ENCODE measurements around the gene ITGB6. TPM values are rescaled to one million over a fixed set of nuclear protein-coding genes. Genes with fewer than 3 reads are reported as not detected.
"Not testable (repeated sequence)": the region's sequence is repeated elsewhere in the genome, so short reads cannot be mapped to it uniquely, and the experiment has no call there.

The ITGB6 gene
- total RNA-seq, 1 donor from 2014 or later, result not detected

GRCh38 chr2:160139350-160139749 lies 60.7 kb downstream of the ITGB6 start:
- H3K9me3 Mint-ChIP-seq, result no peaks in the 10 kb centered on the region
- peaks cover 7% of the 10 kb centered on the region for H3K27me3 Mint-ChIP-seq (ENCODE audit: insufficient read depth)
- no peaks in the 10 kb centered on the region for H3K36me3 Mint-ChIP-seq (ENCODE audit: low read depth)

GRCh38 chr2:160138406-160138805 lies 61.7 kb downstream of the ITGB6 start:
- DNase-seq (ENCODE audit: low spot score), result no peak
- Mint-ChIP-seq H3K4me1 (ENCODE audit: low read depth) (no peaks in the 10 kb centered on the region), H3K27ac (no peak overlapping the region), H3K4me3 (no peak overlapping the region), H3K9me3 (no peaks in the 10 kb centered on the region), H3K27me3 (ENCODE audit: insufficient read depth) (peaks cover 7% of the 10 kb centered on the region), H3K36me3 (ENCODE audit: low read depth) (no peaks in the 10 kb centered on the region)
- intact Hi-C loops (cut with micrococcal nuclease), result no loop called here

More at GRCh38 chr2:160139350-160139749, 60.7 kb downstream of the ITGB6 start:
- intact Hi-C loops (cut with micrococcal nuclease), result no loop called here
- Mint-ChIP-seq H3K27ac (no peak overlapping the region), H3K4me3 (no peak overlapping the region), H3K4me1 (ENCODE audit: low read depth) (no peaks in the 10 kb centered on the region)
- DNase-seq (ENCODE audit: low spot score), result no peak

GRCh38 chr2:160137464-160137863 lies 62.6 kb downstream of the ITGB6 start:
- DNase-seq (ENCODE audit: low spot score), result no peak
- no peaks in the 10 kb centered on the region for H3K4me1 Mint-ChIP-seq (ENCODE audit: low read depth)
- H3K4me3 Mint-ChIP-seq, result no peak overlapping the region
- no peak overlapping the region for H3K27ac Mint-ChIP-seq
- H3K27me3 Mint-ChIP-seq (ENCODE audit: insufficient read depth), result peaks cover 7% of the 10 kb centered on the region
- no peaks in the 10 kb centered on the region for H3K36me3 Mint-ChIP-seq (ENCODE audit: low read depth)
- intact Hi-C loops (cut with micrococcal nuclease), result no loop called here
- no peaks in the 10 kb centered on the region for H3K9me3 Mint-ChIP-seq

GRCh38 chr2:160132761-160133160 lies 67.3 kb downstream of the ITGB6 start:
- DNase-seq (ENCODE audit: low spot score), result no peak
- Mint-ChIP-seq H3K27ac (no peak overlapping the region), H3K4me3 (no peak overlapping the region), H3K9me3 (no peaks in the 10 kb centered on the region), H3K27me3 (ENCODE audit: insufficient read depth) (no peaks in the 10 kb centered on the region), H3K4me1 (ENCODE audit: low read depth) (no peaks in the 10 kb centered on the region), H3K36me3 (ENCODE audit: low read depth) (no peaks in the 10 kb centered on the region)
- intact Hi-C loops (cut with micrococcal nuclease), result no loop called here

GRCh38 chr2:160126756-160127155 lies 73.3 kb downstream of the ITGB6 start:
- DNase-seq (ENCODE audit: low spot score), result no peak
- H3K27ac Mint-ChIP-seq, result no peak overlapping the region
- no peaks in the 10 kb centered on the region for H3K36me3 Mint-ChIP-seq (ENCODE audit: low read depth)
- intact Hi-C loops (cut with micrococcal nuclease), result no loop called here
- H3K27me3 Mint-ChIP-seq (ENCODE audit: insufficient read depth), result no peaks in the 10 kb centered on the region
- H3K9me3 Mint-ChIP-seq, result no peaks in the 10 kb centered on the region
- no peaks in the 10 kb centered on the region for H3K4me1 Mint-ChIP-seq (ENCODE audit: low read depth)
- no peak overlapping the region for H3K4me3 Mint-ChIP-seq

GRCh38 chr2:160126315-160126714 lies 73.8 kb downstream of the ITGB6 start:
- DNase-seq (ENCODE audit: low spot score), result no peak
- intact Hi-C loops (cut with micrococcal nuclease), result no loop called here
- Mint-ChIP-seq H3K36me3 (ENCODE audit: low read depth) (no peaks in the 10 kb centered on the region), H3K4me3 (no peak overlapping the region), H3K27me3 (ENCODE audit: insufficient read depth) (no peaks in the 10 kb centered on the region), H3K9me3 (no peaks in the 10 kb centered on the region), H3K4me1 (ENCODE audit: low read depth) (no peaks in the 10 kb centered on the region), H3K27ac (no peak overlapping the region)

GRCh38 chr2:160125828-160126227 lies 74.2 kb downstream of the ITGB6 start:
- Mint-ChIP-seq H3K4me1 (ENCODE audit: low read depth) (no peaks in the 10 kb centered on the region), H3K36me3 (ENCODE audit: low read depth) (no peaks in the 10 kb centered on the region), H3K27me3 (ENCODE audit: insufficient read depth) (no peaks in the 10 kb centered on the region), H3K4me3 (no peak overlapping the region), H3K27ac (no peak overlapping the region), H3K9me3 (no peaks in the 10 kb centered on the region)
- intact Hi-C loops (cut with micrococcal nuclease), result no loop called here
- no peak for DNase-seq (ENCODE audit: low spot score)

- Mint-ChIP-seq H3K4me3 (no peak overlapping the region), H3K4me1 (ENCODE audit: low read depth) (no peaks in the 10 kb centered on the region), H3K36me3 (ENCODE audit: low read depth) (no peaks in the 10 kb centered on the region), H3K9me3 (no peaks in the 10 kb centered on the region), H3K27me3 (ENCODE audit: insufficient read depth) (no peaks in the 10 kb centered on the region), H3K27ac (no peak overlapping the region)
- intact Hi-C loops (cut with micrococcal nuclease), result no loop called here
- DNase-seq (ENCODE audit: low spot score), result no peak
Measured at GRCh38 chr2:160125366-160125765, 74.7 kb downstream of the ITGB6 start.

GRCh38 chr2:160124571-160124970 lies 75.5 kb downstream of the ITGB6 start:
- Mint-ChIP-seq H3K4me1 (ENCODE audit: low read depth) (no peaks in the 10 kb centered on the region), H3K36me3 (ENCODE audit: low read depth) (no peaks in the 10 kb centered on the region), H3K27me3 (ENCODE audit: insufficient read depth) (no peaks in the 10 kb centered on the region), H3K9me3 (no peaks in the 10 kb centered on the region), H3K4me3 (no peak overlapping the region), H3K27ac (no peak overlapping the region)
- intact Hi-C loops (cut with micrococcal nuclease), result no loop called here
- DNase-seq (ENCODE audit: low spot score), result no peak

- H3K4me1 Mint-ChIP-seq (ENCODE audit: low read depth); DNase-seq (ENCODE audit: low spot score); H3K9me3 Mint-ChIP-seq; H3K36me3 Mint-ChIP-seq (ENCODE audit: low read depth); H3K27ac Mint-ChIP-seq; H3K4me3 Mint-ChIP-seq; H3K27me3 Mint-ChIP-seq (ENCODE audit: insufficient read depth); intact Hi-C loops (cut with micrococcal nuclease): not testable (repeated sequence)
Measured at GRCh38 chr2:160114721-160115120, 85.4 kb downstream of the ITGB6 start.

GRCh38 chr2:160114020-160114419 lies 86.1 kb downstream of the ITGB6 start:
- Mint-ChIP-seq H3K27me3 (ENCODE audit: insufficient read depth) (peaks cover 4% of the 10 kb centered on the region), H3K4me1 (ENCODE audit: low read depth) (no peaks in the 10 kb centered on the region)
- intact Hi-C loops (cut with micrococcal nuclease), result no loop called here

GRCh38 chr2:160111951-160112798 lies 87.9 kb downstream of the ITGB6 start:
- intact Hi-C loops (cut with micrococcal nuclease), result no loop called here
- no peaks in the 10 kb centered on the region for H3K9me3 Mint-ChIP-seq

More at GRCh38 chr2:160114020-160114419, 86.1 kb downstream of the ITGB6 start:
- Mint-ChIP-seq H3K4me3 (no peak overlapping the region), H3K36me3 (ENCODE audit: low read depth) (no peaks in the 10 kb centered on the region), H3K27ac (no peak overlapping the region), H3K9me3 (no peaks in the 10 kb centered on the region)
- no peak for DNase-seq (ENCODE audit: low spot score)

GRCh38 chr2:160110674-160111239 lies 89.3 kb downstream of the ITGB6 start:
- no peaks in the 10 kb centered on the region for H3K36me3 Mint-ChIP-seq (ENCODE audit: low read depth)
- H3K27ac Mint-ChIP-seq, result no peak overlapping the region
- H3K9me3 Mint-ChIP-seq, result no peaks in the 10 kb centered on the region
- intact Hi-C loops (cut with micrococcal nuclease), result loop anchor here (1.0 kb wide), 4 partner anchors 100 to 953 kb away; no protein-coding TSS in a partner anchor
- H3K27me3 Mint-ChIP-seq (ENCODE audit: insufficient read depth), result peaks cover 6% of the 10 kb centered on the region
- no peak for DNase-seq (ENCODE audit: low spot score)
- no peaks in the 10 kb centered on the region for H3K4me1 Mint-ChIP-seq (ENCODE audit: low read depth)
- no peak overlapping the region for H3K4me3 Mint-ChIP-seq

More at GRCh38 chr2:160111951-160112798, 87.9 kb downstream of the ITGB6 start:
- H3K4me3 Mint-ChIP-seq, result no peak overlapping the region
- no peaks in the 10 kb centered on the region for H3K4me1 Mint-ChIP-seq (ENCODE audit: low read depth)
- no peak overlapping the region for H3K27ac Mint-ChIP-seq
- no peak for DNase-seq (ENCODE audit: low spot score)
- H3K27me3 Mint-ChIP-seq (ENCODE audit: insufficient read depth), result peaks cover 4% of the 10 kb centered on the region
- H3K36me3 Mint-ChIP-seq (ENCODE audit: low read depth), result no peaks in the 10 kb centered on the region

Data from activated T-helper 1 cell treated with anti-CD3 and anti-CD28 coated beads, Interleukin-12 subunit alpha, Interleukin-12 subunit beta, Interleukin-2, Interleukin-4 antibody, amounts not matched to agents 30 ng/mL and 10 ng/mL and 1 ng/mL, durations not matched to agents 14 hours and 24 hours and 36 hours (primary cell).